IMR-90 (cell line): ENCODE data around the gene HAVCR2. TPM values are rescaled to one million over a fixed set of nuclear protein-coding genes. Genes with fewer than 3 reads are reported as not detected.

Experiments
- ATAC-seq: fragments of 200-7000 bp; cut with Tn5 transposase; 2 replicates; pipeline ENCODE4 v1.9.1; 2020; ENCODE audit warnings: low read depth, mild to moderate bottlenecking, moderate library complexity
- BruUV-seq: library from RNA; stranded (reverse); fragments of 400-500 nt; replicated peaks from 2 replicates; lab custom pipeline; 2021; lab: Mats Ljungman, UMichigan
- CTCF ChIA-PET: fragments of 300-600 bp; formaldehyde crosslinking; extraction: SDS; loops from one replicate; lab custom pipeline; 2021; ENCODE audit warnings: antibody characterized with exemption; lab: Yijun Ruan, JAX
- POLR2A ChIA-PET: fragments of 300-600 bp; sonication (Branson Sonifier 250); formaldehyde crosslinking; loops from one replicate; lab custom pipeline; 2022; ENCODE audit warnings: antibody characterized with exemption; ENCODE audit not compliant: unreplicated experiment; lab: Charles Lee
- DNase-seq: peaks from one replicate; pipeline ENCODE4 v3.0.0; 2013
- H2AFZ ChIP-seq: replicated peaks from 2 replicates; pipeline ENCODE3; 2013; ENCODE audit warnings: low read length, mild to moderate bottlenecking; ENCODE audit not compliant: poor library complexity
- H2AK5ac ChIP-seq: 2 replicates; pipeline ENCODE4 v1.6.1; 2013; ENCODE audit warnings: low read depth, low read length, inconsistent platforms
- H2AK9ac ChIP-seq: replicated peaks from 2 replicates; pipeline ENCODE3; 2013; ENCODE audit warnings: mild to moderate bottlenecking, low read depth, low read length, moderate library complexity; ENCODE audit not compliant: poor library complexity
- H2BK120ac ChIP-seq: 2 replicates; pipeline ENCODE4 v1.6.1; 2013; ENCODE audit warnings: low read depth, low read length, inconsistent platforms
- H2BK15ac ChIP-seq: 3 replicates; pipeline ENCODE4 v1.6.1; 2013; ENCODE audit warnings: low read depth, low read length, inconsistent platforms
- H2BK20ac ChIP-seq: 2 replicates; pipeline ENCODE4 v1.6.1; 2013; ENCODE audit warnings: low read depth, mild to moderate bottlenecking, inconsistent platforms, low read length, moderate library complexity
- H2BK5ac ChIP-seq: 2 replicates; pipeline ENCODE4 v1.6.1; 2013; ENCODE audit warnings: mild to moderate bottlenecking, low read depth, low read length, inconsistent platforms; ENCODE audit not compliant: poor library complexity, severe bottlenecking
- H3K14ac ChIP-seq: replicated peaks from 2 replicates; pipeline ENCODE4 v1.6.1; 2013; ENCODE audit warnings: low read depth, low read length, inconsistent platforms
- H3K18ac ChIP-seq: 2 replicates; pipeline ENCODE4 v1.6.1; 2013; ENCODE audit warnings: low read depth, low read length, control low read depth
- H3K23ac ChIP-seq: 2 replicates; pipeline ENCODE4 v1.6.1; 2013; ENCODE audit warnings: low read depth, low read length, inconsistent platforms
- H3K27ac ChIP-seq: 2 replicates; pipeline ENCODE4 v1.5.1; 2013; ENCODE audit warnings: mild to moderate bottlenecking, control low read depth, low read length; ENCODE audit not compliant: insufficient read depth
- H3K27me3 ChIP-seq: 2 replicates; pipeline ENCODE4 v1.6.1; 2013; ENCODE audit warnings: low read length; ENCODE audit not compliant: control insufficient read depth, insufficient read depth
- H3K36me3 ChIP-seq: 2 replicates; pipeline ENCODE4 v1.6.1; 2013; ENCODE audit warnings: low read length, mixed read lengths; ENCODE audit not compliant: control insufficient read depth, insufficient read depth
- H3K4ac ChIP-seq: 2 replicates; pipeline ENCODE4 v1.6.1; 2013; ENCODE audit warnings: low read depth, low read length, inconsistent platforms
- H3K4me1 ChIP-seq: 2 replicates; pipeline ENCODE4 v1.6.1; 2013; ENCODE audit warnings: low read length, mixed read lengths; ENCODE audit not compliant: control insufficient read depth, insufficient read depth
- H3K4me2 ChIP-seq: 2 replicates; pipeline ENCODE4 v1.6.1; 2013; ENCODE audit warnings: low read depth, mild to moderate bottlenecking, control low read depth, low read length, moderate library complexity
- H3K4me3 ChIP-seq: 2 replicates; pipeline ENCODE4 v1.5.1; 2013; ENCODE audit warnings: low read depth, mild to moderate bottlenecking, control low read depth, low read length, moderate library complexity; ENCODE audit not compliant: insufficient read depth
- H3K56ac ChIP-seq: 2 replicates; pipeline ENCODE4 v1.6.1; 2013; ENCODE audit warnings: low read length, inconsistent platforms; ENCODE audit not compliant: insufficient read depth; ENCODE audit errors: extremely low read depth
- H3K79me1 ChIP-seq, 2 experiments: 2 replicates each; pipeline ENCODE4 v1.6.1; 2013; ENCODE audit warnings: low read length in 2 of 2, inconsistent platforms in 1 of 2, low read depth in 1 of 2
- H3K9ac ChIP-seq: 2 replicates; pipeline ENCODE4 v1.6.1; 2013; ENCODE audit warnings: low read depth, low read length, control low read depth
- H3K9me1 ChIP-seq: 2 replicates; pipeline ENCODE4 v1.6.1; 2013; ENCODE audit warnings: low read length, inconsistent platforms; ENCODE audit not compliant: insufficient read depth
- H3K9me3 ChIP-seq: 2 replicates; pipeline ENCODE4 v1.6.1; 2013; ENCODE audit warnings: low read length; ENCODE audit not compliant: control insufficient read depth, insufficient read depth
- H4K20me1 ChIP-seq: 2 replicates; pipeline ENCODE4 v1.6.1; 2013; ENCODE audit warnings: low read length, inconsistent platforms; ENCODE audit not compliant: insufficient read depth
- H4K5ac ChIP-seq: 2 replicates; pipeline ENCODE4 v1.6.1; 2013; ENCODE audit warnings: mild to moderate bottlenecking, low read depth, low read length, control low read depth
- H4K8ac ChIP-seq, 2 experiments: 2 replicates each; pipeline ENCODE4 v1.6.1; 2013; ENCODE audit warnings: low read depth in 2 of 2, low read length in 2 of 2, control low read depth in 1 of 2, inconsistent platforms in 1 of 2
- H4K91ac ChIP-seq: 2 replicates; pipeline ENCODE4 v1.6.1; 2013; ENCODE audit warnings: low read depth, low read length, inconsistent platforms; ENCODE audit not compliant: insufficient read depth
- CHD1 ChIP-seq: IDR thresholded peaks from 2 replicates; pipeline ENCODE4 v1.6.1; 2012; ENCODE audit warnings: low read depth, low read length, improper control_type of control experiment
- FOS ChIP-seq: fragments of 150-350 bp; IDR thresholded peaks from 2 replicates; pipeline ENCODE4 v1.6.1; 2016; ENCODE audit warnings: low read depth, low read length
- MAFK ChIP-seq: IDR thresholded peaks from 2 replicates; pipeline ENCODE4 v1.6.1; 2012; ENCODE audit warnings: low read depth, low read length, improper control_type of control experiment
- NFE2L2 ChIP-seq: fragments of 150-350 bp; IDR thresholded peaks from 2 replicates; pipeline ENCODE4 v1.6.1; 2016; ENCODE audit warnings: low read depth, mild to moderate bottlenecking, low read length
- POLR2A ChIP-seq: IDR thresholded peaks from 2 replicates; pipeline ENCODE4 v1.6.1; 2012; ENCODE audit warnings: mild to moderate bottlenecking, low read depth, low read length
- RFX5 ChIP-seq: IDR thresholded peaks from 2 replicates; pipeline ENCODE4 v1.8.0; 2012; ENCODE audit warnings: low read depth, mild to moderate bottlenecking, low read length, moderate library complexity
- SMC3 ChIP-seq: fragments of 150-350 bp; IDR thresholded peaks from 2 replicates; pipeline ENCODE4 v1.6.1; 2016; ENCODE audit warnings: low read depth, mild to moderate bottlenecking, antibody characterized with exemption, low read length, moderate library complexity
- WGBS, 2 experiments: methylation state at CpG; one replicate each; pipeline versions ENCODE4 v1.1.5 to v1.1.7; 2013; ENCODE audit warnings: missing lambda C conversion rate in 2 of 2; ENCODE audit not compliant: insufficient read length in 1 of 2; ENCODE audit errors: extremely low coverage in 2 of 2; 5-methylcytosine and 5-hydroxymethylcytosine counted together
- dilution Hi-C: fragments of 300-500 bp; cut with HindIII; formaldehyde crosslinking; loops from one replicate; pipeline ENCODE4 v1.14.3; 2018; ENCODE audit warnings: low sequenced_read_pairs; ENCODE audit not compliant: unreplicated experiment
- in situ Hi-C: fragments of 300-500 bp; cut with MboI; formaldehyde crosslinking; loops from 3 replicates; pipeline ENCODE4 v1.14.3; 2019; ENCODE audit warnings: low sequenced_read_pairs, inconsistent platforms, mixed read lengths
- intact Hi-C: fragments of 100-400 bp; cut with micrococcal nuclease; formaldehyde crosslinking; loops from 2 replicates; pipeline ENCODE4 v1.10.0; 2022
- polyA plus RNA-seq, 3 experiments: library from polyadenylated mRNA; depleted of rRNA; stranded (reverse); fragments of >200 nt; gene quantifications; 2 replicates each; pipeline ENCODE4 v1.2.3, GENCODE V29; 2012; ENCODE audit warnings: low replicate concordance in 1 of 3
- total RNA-seq: library from RNA; depleted of rRNA; stranded (reverse); fragments of >200 nt; gene quantifications from 2 replicates; pipeline ENCODE4 v1.2.3, GENCODE V29; 2012
- TF ChIP-seq, protein P1 (sequence below): fragments of 150-350 bp; IDR thresholded peaks from 2 replicates; pipeline ENCODE4 v1.6.1; 2016; ENCODE audit warnings: low read depth, mild to moderate bottlenecking, low read length, moderate library complexity, borderline replicate concordance
- TF ChIP-seq, protein P2 (sequence below): fragments of 150-350 bp; IDR thresholded peaks from 2 replicates; pipeline ENCODE4 v1.6.1; 2017; ENCODE audit warnings: mild to moderate bottlenecking, antibody characterized with exemption, low read length, low read depth
- TF ChIP-seq, protein P3 (sequence below): conservative IDR thresholded peaks from 2 replicates; pipeline ENCODE4 v1.5.1; 2012; ENCODE audit warnings: mild to moderate bottlenecking, low read depth, low read length, improper control_type of control experiment

The HAVCR2 gene
- total and polyA plus RNA-seq, 2 of the 4 experiments (the other 2 are of a cell fraction): under 0.01 to 0.07 TPM

DNA sequence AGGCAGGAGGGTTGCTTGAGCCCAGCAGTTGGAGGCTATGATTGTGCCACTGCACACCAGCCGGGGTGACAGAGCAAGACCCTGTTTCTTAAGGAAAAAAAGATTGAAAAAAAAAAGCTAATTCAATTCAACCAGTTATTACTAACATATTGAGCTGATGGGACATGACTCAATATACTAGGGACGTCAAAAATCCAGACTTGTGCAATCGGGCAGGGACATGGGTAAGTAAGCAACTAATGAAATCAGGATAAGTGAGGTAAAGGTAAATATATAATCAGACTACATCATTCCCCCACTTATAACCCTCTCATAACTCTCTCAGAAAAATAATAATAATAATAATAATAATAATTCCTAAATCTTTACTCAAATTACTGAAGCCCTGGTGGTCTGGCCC lies 49.0 kb downstream of the HAVCR2 start:
- Histone ChIP-seq H4K8ac (no peak overlapping the region), H3K4me2 (no peak overlapping the region), H3K27me3 (no peaks in the 10 kb centered on the region), H2AFZ (no peak overlapping the region), H2BK5ac (no peak overlapping the region), H3K4me1 (no peaks in the 10 kb centered on the region), H3K14ac (no peak overlapping the region), H3K18ac (no peak overlapping the region), H4K91ac (no peak overlapping the region), H2BK20ac (no peak overlapping the region), H3K23ac (no peak overlapping the region), H3K9ac (no peak overlapping the region), H3K36me3 (no peaks in the 10 kb centered on the region), H2BK15ac (no peak overlapping the region), H4K5ac (no peak overlapping the region), H2AK9ac (no peak overlapping the region), H3K79me1 (no peaks in the 10 kb centered on the region), H3K4ac (no peak overlapping the region), H4K20me1 (no peaks in the 10 kb centered on the region), H3K27ac (no peak overlapping the region), H3K4me3 (no peak overlapping the region), H2BK120ac (no peak overlapping the region), H2AK5ac (no peak overlapping the region), H3K9me1 (no peaks in the 10 kb centered on the region), H3K9me3 (peaks cover 3% of the 10 kb centered on the region; the same call in 1 of the 2 replicates), H3K56ac (no peak overlapping the region)
- ChIA-PET POLR2A (no interaction called here), CTCF (interaction anchor here (0.5 kb wide), 1 partner anchor 68 kb away, joined by 3 read pairs; no protein-coding TSS in a partner anchor)
- DNase-seq (no peak), ATAC-seq (no peak)
- intact Hi-C loops (no loop called here), dilution Hi-C loops (no loop called here), in situ Hi-C loops (no loop called here)
- TF ChIP-seq MAFK (no peak), NFE2L2 (no peak), CHD1 (no peak), POLR2A (no peak), FOS (no peak), SMC3 (no peak), RFX5 (no peak)
- TF ChIP-seq, protein P1, sequence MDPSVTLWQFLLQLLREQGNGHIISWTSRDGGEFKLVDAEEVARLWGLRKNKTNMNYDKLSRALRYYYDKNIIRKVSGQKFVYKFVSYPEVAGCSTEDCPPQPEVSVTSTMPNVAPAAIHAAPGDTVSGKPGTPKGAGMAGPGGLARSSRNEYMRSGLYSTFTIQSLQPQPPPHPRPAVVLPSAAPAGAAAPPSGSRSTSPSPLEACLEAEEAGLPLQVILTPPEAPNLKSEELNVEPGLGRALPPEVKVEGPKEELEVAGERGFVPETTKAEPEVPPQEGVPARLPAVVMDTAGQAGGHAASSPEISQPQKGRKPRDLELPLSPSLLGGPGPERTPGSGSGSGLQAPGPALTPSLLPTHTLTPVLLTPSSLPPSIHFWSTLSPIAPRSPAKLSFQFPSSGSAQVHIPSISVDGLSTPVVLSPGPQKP: no peak
- TF ChIP-seq, protein P2, sequence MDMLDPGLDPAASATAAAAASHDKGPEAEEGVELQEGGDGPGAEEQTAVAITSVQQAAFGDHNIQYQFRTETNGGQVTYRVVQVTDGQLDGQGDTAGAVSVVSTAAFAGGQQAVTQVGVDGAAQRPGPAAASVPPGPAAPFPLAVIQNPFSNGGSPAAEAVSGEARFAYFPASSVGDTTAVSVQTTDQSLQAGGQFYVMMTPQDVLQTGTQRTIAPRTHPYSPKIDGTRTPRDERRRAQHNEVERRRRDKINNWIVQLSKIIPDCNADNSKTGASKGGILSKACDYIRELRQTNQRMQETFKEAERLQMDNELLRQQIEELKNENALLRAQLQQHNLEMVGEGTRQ: no peak
- TF ChIP-seq, protein P3, sequence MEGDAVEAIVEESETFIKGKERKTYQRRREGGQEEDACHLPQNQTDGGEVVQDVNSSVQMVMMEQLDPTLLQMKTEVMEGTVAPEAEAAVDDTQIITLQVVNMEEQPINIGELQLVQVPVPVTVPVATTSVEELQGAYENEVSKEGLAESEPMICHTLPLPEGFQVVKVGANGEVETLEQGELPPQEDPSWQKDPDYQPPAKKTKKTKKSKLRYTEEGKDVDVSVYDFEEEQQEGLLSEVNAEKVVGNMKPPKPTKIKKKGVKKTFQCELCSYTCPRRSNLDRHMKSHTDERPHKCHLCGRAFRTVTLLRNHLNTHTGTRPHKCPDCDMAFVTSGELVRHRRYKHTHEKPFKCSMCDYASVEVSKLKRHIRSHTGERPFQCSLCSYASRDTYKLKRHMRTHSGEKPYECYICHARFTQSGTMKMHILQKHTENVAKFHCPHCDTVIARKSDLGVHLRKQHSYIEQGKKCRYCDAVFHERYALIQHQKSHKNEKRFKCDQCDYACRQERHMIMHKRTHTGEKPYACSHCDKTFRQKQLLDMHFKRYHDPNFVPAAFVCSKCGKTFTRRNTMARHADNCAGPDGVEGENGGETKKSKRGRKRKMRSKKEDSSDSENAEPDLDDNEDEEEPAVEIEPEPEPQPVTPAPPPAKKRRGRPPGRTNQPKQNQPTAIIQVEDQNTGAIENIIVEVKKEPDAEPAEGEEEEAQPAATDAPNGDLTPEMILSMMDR: no peak
- BruUV-seq: no TSS peak
- WGBS, 2 experiments: no CpG with 5 or more reads among the region's 3 CpGs
